Measurements from ENCODE around the gene TSPAN1.

TSPAN1 gene, protein sequence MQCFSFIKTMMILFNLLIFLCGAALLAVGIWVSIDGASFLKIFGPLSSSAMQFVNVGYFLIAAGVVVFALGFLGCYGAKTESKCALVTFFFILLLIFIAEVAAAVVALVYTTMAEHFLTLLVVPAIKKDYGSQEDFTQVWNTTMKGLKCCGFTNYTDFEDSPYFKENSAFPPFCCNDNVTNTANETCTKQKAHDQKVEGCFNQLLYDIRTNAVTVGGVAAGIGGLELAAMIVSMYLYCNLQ

DNA sequence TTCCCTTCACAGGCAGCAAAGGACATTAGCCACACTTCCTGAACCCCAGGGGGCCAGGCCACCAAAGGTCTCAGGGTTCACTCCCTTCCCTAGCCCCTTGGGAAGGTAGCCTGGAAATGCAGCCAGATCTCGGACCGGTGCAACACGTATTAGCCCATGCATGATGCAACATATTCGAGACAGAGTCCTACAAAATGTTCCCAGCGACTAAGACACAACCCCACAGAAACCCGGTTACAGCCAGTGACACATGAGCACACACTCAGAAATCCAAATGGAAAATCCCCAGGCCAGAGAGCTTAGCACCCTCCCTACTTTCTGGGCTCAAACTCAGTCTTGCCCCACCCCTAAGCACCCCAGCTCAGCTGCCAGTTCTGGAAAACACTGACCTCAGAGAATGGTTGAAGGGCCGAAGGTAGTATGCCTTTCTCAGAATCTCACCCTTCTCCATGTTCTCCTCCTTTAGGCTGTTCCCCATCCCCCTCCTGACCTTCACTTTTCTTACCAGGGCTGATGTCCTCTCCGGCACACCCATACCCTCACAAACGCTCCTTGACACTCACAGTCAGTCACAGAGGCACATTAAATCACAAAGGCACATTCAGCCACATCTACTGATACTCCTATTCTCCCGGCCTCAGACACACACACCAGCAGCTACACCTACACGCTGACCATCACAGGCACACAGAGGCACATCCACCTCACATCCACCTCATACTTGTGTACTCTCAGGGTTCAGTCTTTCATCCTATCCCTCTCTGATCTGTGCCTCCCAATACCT lies at the start of gene TSPAN1:
TSS of gene TSPAN1 (plus strand) at position 640 of the 784 bp plus-strand sequence. CDS start 6,021 bp downstream, outside the sequence.
- DNase-seq, result no peak

DNA sequence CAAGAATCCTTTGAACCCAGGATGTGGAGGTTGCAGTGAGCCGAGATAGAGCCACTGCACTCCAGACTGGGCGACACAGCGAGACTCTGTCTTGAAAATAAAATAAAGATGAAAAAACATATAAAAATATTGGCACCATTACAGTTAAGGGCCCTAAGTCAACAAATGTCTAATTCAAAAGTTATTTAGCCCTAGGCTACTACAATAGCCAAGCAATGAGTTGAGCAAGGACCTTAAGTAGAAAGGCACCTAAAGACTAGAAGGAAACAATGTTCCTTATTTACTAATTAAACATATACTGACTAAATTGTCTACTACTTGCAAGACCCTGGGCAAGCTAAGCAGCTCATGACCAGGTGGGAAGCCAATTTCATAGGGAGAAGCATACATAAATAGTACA lies 46.5 kb upstream of the TSPAN1 start:
- DNase-seq, result no peak

DNA sequence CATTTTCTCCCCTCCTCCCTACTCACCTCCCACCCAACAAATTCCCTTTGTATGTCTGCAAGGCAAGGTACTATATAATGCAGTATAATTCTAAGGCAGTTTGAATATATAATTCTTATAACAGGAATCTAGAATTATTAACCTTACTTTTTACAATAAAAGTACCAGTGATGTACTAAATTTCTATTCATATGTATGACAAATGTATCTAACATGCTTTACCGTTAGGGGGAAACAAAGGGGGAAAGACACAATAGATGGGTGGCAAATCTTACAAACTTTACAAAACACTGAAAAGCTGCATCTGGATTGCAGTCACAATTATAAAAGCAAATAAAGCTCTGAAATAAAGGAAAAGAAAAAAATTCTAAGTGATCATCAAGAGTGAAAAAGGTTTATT lies 44.8 kb upstream of the TSPAN1 start:
- no peak for DNase-seq

DNA sequence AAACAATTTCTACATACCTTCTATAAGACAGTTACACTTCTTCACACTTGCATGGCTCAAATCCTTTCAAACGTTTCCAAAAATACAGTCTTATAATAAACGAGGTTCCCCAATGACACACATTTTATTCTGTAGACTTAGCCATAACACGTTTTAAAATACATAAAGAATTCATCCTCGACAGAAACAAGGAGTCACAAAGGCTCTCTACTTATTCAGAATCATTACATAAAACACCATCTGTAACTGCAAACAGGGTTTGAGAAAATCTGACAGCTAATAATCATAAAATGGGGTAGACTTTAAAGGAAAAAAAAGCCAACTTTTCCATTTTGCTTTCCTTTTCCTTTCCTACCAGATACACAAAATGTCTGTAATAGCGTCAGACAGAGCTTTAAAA lies 44.3 kb upstream of the TSPAN1 start:
- no peak for DNase-seq

DNA sequence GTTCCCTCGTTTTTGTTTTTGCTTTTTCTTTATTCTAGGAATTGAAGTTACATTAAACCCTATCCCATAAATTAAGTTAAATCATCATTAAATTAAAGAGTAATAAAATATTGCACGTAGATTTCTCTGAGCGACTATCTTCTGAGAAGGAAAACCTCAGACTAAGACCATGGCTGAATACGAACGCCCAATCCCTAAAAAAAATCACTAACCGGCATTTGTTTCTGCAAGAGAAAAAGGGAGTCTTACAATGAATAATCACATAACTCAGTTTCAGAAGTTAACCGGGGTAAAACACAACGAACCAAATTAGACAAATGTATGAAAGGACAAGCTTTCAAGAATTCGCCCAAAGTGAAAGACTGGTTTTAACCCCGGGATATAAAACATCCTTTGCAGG lies 43.8 kb upstream of the TSPAN1 start:
- DNase-seq, result no peak

DNA sequence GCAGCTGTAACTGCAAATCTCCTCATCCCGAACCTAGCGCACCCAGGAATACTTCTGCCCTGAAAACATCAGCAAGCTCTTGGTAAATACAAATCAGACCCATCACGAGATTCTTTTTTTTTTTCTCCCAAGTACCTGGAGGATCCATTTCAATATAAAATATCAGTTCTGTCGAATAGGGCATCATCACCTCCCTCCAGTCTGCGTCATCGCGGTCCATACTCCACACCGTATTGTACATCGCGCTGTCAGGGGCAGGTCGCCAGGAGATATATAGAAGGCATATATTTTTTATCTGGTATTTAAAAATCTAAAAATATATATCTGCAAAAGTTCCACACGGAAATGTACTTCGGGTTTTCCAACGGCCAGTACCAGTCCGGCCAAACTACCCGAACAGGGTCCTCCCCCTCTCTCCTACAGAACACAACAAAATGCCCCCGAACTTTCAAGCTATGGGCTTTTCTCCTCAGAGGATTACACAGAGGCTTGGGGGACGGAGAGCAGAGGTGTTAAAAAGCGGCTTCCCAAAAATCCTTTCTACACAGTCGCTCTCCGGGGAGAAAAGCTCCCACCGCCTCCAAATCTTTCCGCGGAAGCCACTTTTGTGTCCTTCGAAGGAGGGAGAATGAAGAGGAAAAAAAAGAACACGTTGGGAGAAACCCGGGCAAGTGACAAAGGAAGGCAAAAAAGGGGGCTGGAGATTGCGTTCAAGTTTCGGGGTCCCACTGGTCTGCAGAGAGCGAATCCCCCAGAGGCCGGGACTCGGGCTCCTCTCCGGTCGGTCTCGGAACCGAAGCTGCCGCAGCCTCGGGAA lies 43.0 kb upstream of the TSPAN1 start:
- peak; percentile 32 for DNase-seq

DNA sequence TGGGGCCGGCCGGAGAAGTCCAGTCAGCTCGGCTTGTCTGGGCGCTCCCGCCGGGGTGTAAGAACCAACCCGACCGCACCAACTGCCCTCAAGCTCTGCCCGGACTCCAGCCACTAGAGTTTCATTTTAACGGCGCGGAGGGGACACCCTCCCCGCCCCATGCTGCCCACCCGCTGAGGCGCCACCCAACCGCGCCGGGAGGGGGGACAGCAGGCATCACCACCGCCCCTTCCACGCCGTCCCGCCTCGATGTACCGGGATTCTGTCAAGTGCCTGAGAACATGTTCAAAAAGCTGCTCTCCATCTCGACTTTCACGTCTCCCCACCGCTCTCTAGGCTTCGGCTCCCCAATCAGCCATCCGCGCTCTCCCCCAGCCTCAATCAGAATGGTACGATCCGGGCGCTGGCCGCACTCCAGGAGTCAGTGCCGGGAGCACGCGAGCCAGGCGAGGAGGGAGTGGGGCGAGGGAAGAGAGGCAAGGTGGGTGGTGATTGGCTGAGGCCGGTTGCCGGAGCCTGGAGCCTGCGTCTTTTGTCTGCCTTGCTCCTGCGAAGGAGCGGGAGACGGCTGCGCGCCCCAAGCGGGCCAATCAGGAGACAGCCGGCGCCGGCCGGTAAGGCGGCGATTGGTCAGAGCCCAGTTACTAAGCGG lies 42.2 kb upstream of the TSPAN1 start, which contains the start of gene PIK3R3:
TSS of gene PIK3R3 (minus strand) at position 101 of the 652 bp plus-strand sequence. CDS start 677 bp downstream, outside the sequence.
- peak; percentile 95 for DNase-seq

DNA sequence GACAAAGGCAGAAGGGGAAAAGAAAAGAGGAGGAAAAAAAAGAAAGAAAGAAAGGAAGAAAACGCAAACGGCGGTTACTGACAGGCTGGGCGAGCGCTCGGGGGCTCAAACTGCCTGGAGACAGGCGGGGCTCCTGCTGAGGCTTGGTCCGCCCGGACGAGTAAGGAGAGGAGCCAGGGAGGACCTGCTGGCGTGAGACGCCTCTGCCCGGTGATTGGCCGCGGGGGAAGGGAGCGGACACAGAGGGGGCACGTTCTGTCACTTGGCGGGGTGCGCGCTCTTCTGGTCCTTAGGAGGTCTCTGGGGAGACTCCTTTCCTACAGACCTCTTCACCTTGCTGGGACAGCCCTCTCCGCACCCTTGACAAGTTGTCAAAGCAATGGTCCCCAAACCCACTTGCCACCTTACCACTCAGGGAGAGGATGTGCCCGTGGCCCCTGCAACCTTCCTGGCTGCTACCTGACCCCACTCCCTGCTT lies 41.7 kb upstream of the TSPAN1 start:
- DNase-seq, result no peak

DNA sequence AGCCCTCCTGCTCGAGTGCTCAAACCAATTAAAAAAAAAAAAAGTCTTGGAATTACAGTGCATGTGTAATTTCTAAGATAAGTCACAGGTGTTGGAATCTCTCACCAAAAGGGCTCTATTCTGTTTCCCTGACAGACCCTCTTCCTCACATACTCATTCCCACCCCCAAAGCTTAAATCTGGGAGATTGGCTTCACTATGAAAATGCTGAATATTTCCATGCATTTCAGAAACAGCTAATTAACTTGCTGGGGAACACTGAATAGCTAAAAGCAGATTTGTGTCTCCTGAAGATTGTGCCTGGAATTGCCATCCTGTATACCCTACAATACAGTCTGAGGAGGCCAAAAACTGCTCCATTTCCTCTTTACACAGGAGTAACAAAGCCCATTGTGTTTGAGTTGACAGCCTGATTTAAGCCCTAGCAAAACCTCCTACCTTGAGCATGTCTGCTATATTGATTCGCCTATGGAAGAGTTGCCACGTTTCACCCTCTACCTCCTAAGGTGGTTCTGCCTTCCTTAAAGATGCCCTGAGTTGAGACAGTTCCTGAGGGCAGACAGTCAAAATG lies 41.0 kb upstream of the TSPAN1 start:
- no peak for DNase-seq

DNA sequence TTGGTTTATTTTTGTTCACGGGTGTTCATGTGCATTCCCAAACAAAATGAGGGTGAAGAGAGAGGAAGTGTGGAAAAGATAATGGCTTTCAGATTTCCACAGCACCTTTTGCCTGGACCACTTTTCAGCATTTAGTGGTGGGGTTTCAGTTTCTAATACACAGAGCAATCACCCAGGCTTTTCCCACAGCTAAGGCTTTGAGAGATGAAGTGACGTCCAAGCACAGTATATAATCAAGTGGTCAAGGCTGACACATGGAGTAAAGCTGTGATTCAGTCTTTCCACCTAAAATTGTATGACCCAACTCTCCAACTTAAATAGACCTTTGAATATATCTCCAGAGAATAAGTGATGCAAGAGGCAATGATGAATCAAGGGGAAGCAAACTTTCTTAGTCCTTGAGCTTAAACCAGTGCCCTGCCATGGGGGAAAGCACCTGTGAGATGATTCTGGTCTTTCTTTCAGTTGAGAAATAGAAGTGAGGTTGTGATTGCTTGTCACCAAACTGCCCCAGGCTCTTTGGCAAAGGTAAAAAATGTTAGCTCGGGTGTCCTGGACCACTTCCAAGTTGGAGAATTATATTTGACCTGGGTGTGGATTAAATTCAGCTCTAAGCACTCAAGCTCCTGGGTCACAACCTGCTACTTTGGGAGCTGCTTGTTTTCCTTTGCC lies 40.1 kb upstream of the TSPAN1 start:
- DNase-seq, result no peak

DNA sequence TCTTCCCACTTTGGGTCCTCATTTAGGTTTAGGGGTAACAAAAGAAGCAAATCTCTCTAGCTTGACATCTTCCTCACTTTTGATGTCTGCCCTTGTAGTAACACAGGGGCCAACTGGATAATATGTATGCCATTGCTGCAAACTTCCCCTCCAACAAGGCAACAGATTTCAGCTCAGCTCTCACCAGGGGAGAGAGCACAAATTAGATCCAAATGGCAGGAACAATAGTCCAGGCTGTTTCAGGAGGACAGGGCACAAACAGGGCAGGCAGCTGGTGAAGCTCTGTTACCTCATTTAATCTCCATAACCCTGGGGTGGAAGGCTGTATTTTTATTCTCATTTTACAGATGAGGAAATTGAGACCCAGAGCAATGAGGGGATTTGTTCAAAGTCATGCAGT lies 38.2 kb upstream of the TSPAN1 start:
- no peak for DNase-seq

DNA sequence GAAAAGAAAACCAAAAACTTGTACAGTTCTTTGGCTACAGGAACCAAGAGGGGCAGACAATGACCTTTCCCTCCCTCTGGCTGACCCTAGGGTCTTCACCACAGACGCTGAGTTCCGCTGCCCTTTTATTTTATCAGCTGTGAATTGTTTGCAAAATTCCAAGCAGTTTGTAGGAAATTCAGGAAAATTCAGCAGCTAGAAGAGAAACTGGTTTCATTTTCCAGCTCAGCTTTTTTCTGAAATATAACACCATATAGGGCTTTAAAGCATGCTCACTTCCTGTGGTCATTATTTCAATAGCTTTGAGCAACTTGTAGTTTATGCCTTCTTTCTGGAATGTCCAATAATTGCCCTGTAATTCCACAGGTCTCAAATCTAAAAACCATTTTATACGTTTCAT lies 37.0 kb upstream of the TSPAN1 start:
- DNase-seq, result no peak

DNA sequence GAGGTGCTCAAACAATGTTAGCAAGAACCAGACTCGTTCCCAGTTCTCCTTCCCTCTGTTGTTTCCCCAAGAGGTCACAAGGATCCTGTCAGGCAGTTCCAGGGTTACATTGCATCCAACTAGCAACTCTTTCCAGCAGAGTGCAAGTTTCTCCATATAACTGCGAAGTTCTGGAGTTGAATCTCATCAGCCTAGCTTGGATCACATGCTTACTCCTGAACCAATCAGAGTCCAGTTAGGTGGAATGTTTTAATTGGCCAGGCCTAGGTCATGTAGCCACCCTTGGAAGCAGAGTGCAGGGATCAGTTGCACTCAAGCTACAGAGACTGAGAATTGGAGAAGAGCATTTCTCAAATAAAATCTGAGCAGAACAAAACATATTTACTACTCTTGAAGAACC lies 26.6 kb upstream of the TSPAN1 start:
- no peak for DNase-seq

DNA sequence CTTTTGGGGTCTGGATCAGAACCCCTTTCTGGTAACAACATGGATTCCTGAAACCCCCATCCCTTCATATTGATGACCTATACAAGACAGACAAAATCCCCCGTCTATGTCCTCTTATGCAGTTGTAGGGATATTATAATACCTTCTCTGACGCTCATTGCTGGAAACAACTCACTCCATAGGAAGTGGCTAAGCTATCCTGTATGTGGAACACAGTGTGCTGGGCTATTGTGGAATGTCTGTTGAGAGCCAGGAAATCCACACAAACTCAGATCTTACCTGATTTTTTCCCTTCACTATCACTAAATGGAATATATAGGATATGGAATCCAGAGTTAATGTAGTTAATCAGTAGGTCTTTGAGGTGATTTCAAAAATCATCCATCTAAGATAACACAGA lies 24.8 kb upstream of the TSPAN1 start:
- DNase-seq, result no peak

DNA sequence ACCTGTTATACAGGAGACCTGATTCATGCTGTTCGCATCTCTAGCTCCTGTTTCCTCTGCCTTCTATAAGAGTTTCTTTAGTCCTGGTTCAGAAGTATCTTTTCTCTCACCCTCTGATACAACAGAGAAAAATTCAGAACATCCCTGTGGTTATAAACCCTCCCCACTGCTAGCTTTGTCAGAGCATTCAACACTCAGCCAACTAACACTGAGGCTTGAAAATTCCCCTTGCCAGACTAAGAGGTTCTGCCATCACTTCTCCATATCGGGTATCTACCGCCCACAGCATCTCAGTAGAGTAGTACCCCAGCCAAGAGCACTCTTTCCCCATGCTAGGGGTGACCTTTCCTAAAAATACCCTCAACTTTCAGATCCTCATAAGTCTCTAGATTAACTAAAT lies 22.9 kb upstream of the TSPAN1 start:
- no peak for DNase-seq

DNA sequence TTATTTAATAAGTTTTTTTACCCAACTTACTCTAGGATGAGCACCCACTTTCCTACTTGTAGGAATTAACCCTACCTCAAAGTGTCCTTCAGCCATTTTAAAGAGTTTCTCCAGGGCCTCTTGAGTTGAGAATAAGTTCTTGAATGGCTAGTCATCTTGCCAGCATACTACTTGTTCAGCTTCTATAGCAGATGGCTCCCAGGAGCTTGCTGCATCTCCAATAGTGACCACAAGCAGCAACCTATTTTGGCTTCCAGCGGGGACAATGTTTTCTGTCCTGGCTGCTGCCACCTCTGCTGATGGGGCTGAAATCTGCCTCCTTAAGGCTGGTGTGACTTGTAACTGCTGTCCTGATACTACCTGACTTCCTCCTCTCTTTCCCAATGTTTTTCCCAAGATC lies 21.7 kb upstream of the TSPAN1 start:
- no peak for DNase-seq

DNA sequence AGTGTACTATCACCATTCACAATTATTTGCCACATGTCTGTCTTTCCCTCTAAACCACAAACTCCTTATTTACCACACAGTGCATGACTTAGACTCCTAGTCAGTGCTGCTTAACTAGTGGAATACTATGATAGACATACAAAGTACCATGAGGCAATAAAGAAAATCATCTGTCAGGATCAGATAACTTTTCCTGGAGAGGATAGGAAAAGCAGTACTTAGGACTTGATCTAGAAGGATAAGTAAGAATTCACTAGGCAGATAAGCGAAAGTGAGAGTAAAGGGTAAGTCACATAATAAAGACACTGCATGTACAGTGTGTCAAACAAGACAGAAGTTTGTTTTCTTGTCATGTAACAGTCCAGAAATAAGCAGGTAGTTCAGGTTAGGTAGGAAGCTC lies 21.2 kb upstream of the TSPAN1 start:
- DNase-seq, result no peak

DNA sequence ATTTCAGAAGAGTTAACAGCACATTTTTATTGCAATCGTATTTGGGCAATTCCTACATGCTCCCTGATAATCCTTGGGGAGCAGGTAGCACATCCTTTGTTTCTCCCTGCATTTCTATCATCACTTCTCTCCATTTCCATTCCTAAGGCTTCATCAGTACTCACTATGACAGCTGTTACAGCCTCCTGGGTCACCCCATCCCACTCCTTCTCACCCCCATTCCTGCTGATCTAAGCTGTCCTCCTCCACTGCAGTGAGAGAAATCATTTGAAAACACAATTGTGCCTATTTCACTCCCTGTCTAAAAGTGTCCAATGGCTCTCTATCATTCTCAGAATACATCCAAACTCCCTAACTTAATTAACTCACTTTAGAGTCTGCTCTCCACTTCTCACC lies 17.0 kb upstream of the TSPAN1 start:
- no peak for DNase-seq

DNA sequence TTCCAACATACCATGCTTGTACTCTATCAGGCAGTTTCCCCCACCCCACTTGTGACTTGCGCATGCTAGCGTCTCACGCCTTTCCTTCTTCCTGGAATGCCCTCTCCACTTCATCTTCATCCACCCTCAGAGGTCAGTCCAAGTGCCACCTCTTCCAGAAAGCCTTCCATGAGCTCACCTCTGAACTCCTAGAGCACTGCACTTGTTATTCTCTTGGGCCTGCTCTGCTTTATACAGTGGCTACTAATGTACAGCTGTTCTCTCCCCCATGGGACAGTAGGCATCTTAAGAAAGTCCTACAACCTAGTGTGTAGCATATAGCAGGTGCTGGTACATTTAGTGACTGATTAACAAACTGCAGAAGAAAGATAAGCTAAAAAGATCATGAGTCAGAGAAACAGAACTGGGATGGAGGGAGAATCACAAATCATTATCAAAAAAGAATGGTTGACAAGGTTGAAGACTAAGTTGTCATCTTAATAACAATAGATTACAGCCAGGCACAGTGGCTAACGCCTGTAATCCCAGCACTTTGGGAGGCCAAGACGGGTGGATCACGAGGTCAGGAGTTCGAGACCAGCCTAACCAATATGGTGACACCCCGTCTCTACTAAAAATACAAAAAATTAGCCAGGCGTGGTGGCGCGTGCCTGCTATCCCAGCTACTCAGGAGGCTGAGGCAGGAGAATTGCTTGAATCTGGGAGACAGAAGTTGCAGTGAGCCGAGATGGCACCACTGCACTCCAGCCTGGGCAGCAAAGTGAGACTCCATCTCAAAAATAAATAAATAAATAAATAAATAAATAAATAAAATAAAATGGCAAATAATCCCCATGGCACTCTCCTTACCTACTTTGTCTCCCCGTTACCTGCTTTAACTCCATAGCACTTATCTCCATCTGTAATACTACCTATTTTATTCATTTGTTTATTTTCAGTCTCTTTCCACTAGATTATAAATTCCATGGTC lies 16.3 kb upstream of the TSPAN1 start:
- DNase-seq, result no peak

DNA sequence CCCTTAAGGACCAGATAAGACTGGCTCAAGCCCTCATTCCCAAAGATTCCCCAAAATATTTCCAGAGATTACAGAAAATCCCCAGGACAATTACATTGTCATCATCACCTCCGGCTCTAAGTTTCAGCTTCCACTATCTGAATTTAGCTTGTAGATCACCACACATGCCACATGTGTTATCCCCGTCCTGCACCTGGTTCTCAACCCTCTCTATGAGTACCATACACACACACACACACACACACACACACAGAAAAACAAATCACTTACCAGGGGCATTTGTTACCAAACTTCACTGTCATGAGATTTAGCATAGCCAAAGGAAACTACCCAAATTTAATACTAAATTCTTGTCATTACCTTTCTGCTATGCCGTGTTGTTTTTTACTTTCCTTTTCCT lies 15.4 kb upstream of the TSPAN1 start:
- no peak for DNase-seq

DNA sequence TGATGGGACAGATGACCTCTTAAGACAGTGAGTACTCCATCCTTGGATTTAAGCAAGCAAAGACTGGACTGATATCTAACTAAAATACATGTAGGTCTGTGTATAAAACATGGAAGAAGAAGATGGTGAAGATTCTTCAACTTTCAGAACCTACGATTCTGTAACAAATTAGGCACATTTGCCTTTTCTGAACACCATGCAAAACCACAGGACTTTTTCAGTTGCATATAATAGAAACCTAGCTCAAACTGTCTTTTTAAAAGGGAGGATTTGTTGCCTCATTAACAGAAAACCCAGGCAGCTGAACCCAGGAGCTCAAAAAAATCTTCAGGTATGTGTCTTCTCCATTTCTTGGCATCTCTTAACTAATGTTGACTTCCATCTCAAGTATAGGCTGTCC lies 14.7 kb upstream of the TSPAN1 start:
- DNase-seq, result no peak
